GM23248 (cell line): ENCODE measurements around the gene ALPK3.

ENCODE experiments used
- EZH2 ChIP-seq: fragments of 200-600 bp; sonication (generic); IDR thresholded peaks from 2 replicates; pipeline ENCODE4 v1.6.1; 2018; ENCODE audit warnings: antibody characterized with exemption, mild to moderate bottlenecking; ENCODE audit not compliant: insufficient read depth, poor library complexity, severe bottlenecking
- EZH2phosphoT487 ChIP-seq: fragments of 200-600 bp; sonication (generic); IDR thresholded peaks from 2 replicates; pipeline ENCODE4 v1.6.1; 2018; ENCODE audit warnings: antibody characterized with exemption, moderate library complexity, mild to moderate bottlenecking, low read depth; ENCODE audit not compliant: insufficient read depth

GRCh38 chr15:84780492-84780891 lies 36.7 kb upstream of the ALPK3 start:
- TF ChIP-seq EZH2phosphoT487 (no peak), EZH2 (no peak)
